ENCODE data around the gene SBK1.

The SBK1 gene

GRCh38 chr16:28310796-28311195 is 18.5 kb downstream of the SBK1 start:
- H3K56ac ChIP-seq (ENCODE audit: low read length), result no peak overlapping the region
- no peak overlapping the region for H3K23ac ChIP-seq (ENCODE audit: low read length)

GRCh38 chr16:28311413-28311812 is 19.1 kb downstream of the SBK1 start:
- Histone ChIP-seq H3K56ac (ENCODE audit: low read length) (no peak overlapping the region), H4K8ac (ENCODE audit: low read depth, low read length) (no peak overlapping the region), H3K27me3 (ENCODE audit: insufficient read depth, low read length, poor library complexity) (no peaks in the 10 kb centered on the region), H3K27ac (ENCODE audit: low read depth, low read length) (no peak overlapping the region), H2AK5ac (ENCODE audit: low read length) (no peak overlapping the region), H3K9ac (ENCODE audit: low read length) (no peak overlapping the region), H3K79me2 (ENCODE audit: control insufficient read depth, insufficient read depth, low read length) (peaks cover 2% of the 10 kb centered on the region), H3K23ac (ENCODE audit: low read length) (no peak overlapping the region), H2BK5ac (ENCODE audit: low read length) (no peak overlapping the region), H3K4ac (ENCODE audit: low read depth, low read length) (no peak overlapping the region), H3K36me3 (ENCODE audit: control insufficient read depth, insufficient read depth, low read length) (no peaks in the 10 kb centered on the region), H3K4me1 (ENCODE audit: control insufficient read depth, low read depth, low read length) (no peaks in the 10 kb centered on the region), H2BK120ac (ENCODE audit: low read depth, low read length) (no peak overlapping the region), H3K4me2 (ENCODE audit: low read length) (no peak overlapping the region), H2BK15ac (replicated peaks; ENCODE audit: low read depth) (no peak overlapping the region), H3K79me1 (ENCODE audit: low read length) (peaks cover 4% of the 10 kb centered on the region), H4K5ac (ENCODE audit: low read length) (no peak overlapping the region), H3K18ac (ENCODE audit: low read length) (no peak overlapping the region), H3K4me3 (ENCODE audit: low read length) (no peak overlapping the region)
- no peak for DNase-seq
- no CpG with 5 or more reads among the region's 4 CpGs for WGBS (ENCODE audit: extremely low coverage, insufficient coverage, low lambda C conversion rate)

More at GRCh38 chr16:28310796-28311195, 18.5 kb downstream of the SBK1 start:
- WGBS (ENCODE audit: extremely low coverage, insufficient coverage, low lambda C conversion rate), result no CpG with 5 or more reads among the region's 11 CpGs
- no peak overlapping the region for H2BK15ac ChIP-seq (replicated peaks; ENCODE audit: low read depth)
- no peak overlapping the region for H2AK5ac ChIP-seq (ENCODE audit: low read length)
- peaks cover 6% of the 10 kb centered on the region for H3K79me1 ChIP-seq (ENCODE audit: low read length)
- no peak overlapping the region for H3K18ac ChIP-seq (ENCODE audit: low read length)
- no peak overlapping the region for H4K5ac ChIP-seq (ENCODE audit: low read length)
- peaks cover 2% of the 10 kb centered on the region for H3K79me2 ChIP-seq (ENCODE audit: control insufficient read depth, insufficient read depth, low read length)
- no peak overlapping the region for H2BK5ac ChIP-seq (ENCODE audit: low read length)
- H3K4me2 ChIP-seq (ENCODE audit: low read length), result no peak overlapping the region
- no peaks in the 10 kb centered on the region for H3K27me3 ChIP-seq (ENCODE audit: insufficient read depth, low read length, poor library complexity)
- no peak overlapping the region for H3K27ac ChIP-seq (ENCODE audit: low read depth, low read length)
- H3K9ac ChIP-seq (ENCODE audit: low read length), result no peak overlapping the region
- no peaks in the 10 kb centered on the region for H3K36me3 ChIP-seq (ENCODE audit: control insufficient read depth, insufficient read depth, low read length)
- H2BK120ac ChIP-seq (ENCODE audit: low read depth, low read length), result no peak overlapping the region
- H3K4me3 ChIP-seq (ENCODE audit: low read length), result no peak overlapping the region
- no peak for DNase-seq
- H3K4me1 ChIP-seq (ENCODE audit: control insufficient read depth, low read depth, low read length), result no peaks in the 10 kb centered on the region
- no peak overlapping the region for H3K4ac ChIP-seq (ENCODE audit: low read depth, low read length)
- H4K8ac ChIP-seq (ENCODE audit: low read depth, low read length), result no peak overlapping the region

GRCh38 chr16:28311913-28312312 is 19.6 kb downstream of the SBK1 start:
- Histone ChIP-seq H3K4me3 (ENCODE audit: low read length) (no peak overlapping the region), H4K5ac (ENCODE audit: low read length) (no peak overlapping the region), H3K4me2 (ENCODE audit: low read length) (no peak overlapping the region), H3K4ac (ENCODE audit: low read depth, low read length) (no peak overlapping the region), H3K56ac (ENCODE audit: low read length) (no peak overlapping the region), H2BK15ac (replicated peaks; ENCODE audit: low read depth) (no peak overlapping the region), H3K79me1 (ENCODE audit: low read length) (peaks cover 4% of the 10 kb centered on the region), H3K27me3 (ENCODE audit: insufficient read depth, low read length, poor library complexity) (no peaks in the 10 kb centered on the region), H3K27ac (ENCODE audit: low read depth, low read length) (no peak overlapping the region), H3K23ac (ENCODE audit: low read length) (no peak overlapping the region), H3K79me2 (ENCODE audit: control insufficient read depth, insufficient read depth, low read length) (peaks cover 2% of the 10 kb centered on the region), H2BK5ac (ENCODE audit: low read length) (no peak overlapping the region), H2AK5ac (ENCODE audit: low read length) (no peak overlapping the region), H3K36me3 (ENCODE audit: control insufficient read depth, insufficient read depth, low read length) (no peaks in the 10 kb centered on the region), H3K4me1 (ENCODE audit: control insufficient read depth, low read depth, low read length) (no peaks in the 10 kb centered on the region), H4K8ac (ENCODE audit: low read depth, low read length) (no peak overlapping the region), H3K18ac (ENCODE audit: low read length) (no peak overlapping the region), H3K9ac (ENCODE audit: low read length) (no peak overlapping the region), H2BK120ac (ENCODE audit: low read depth, low read length) (no peak overlapping the region)
- DNase-seq, result no peak
- WGBS (ENCODE audit: extremely low coverage, insufficient coverage, low lambda C conversion rate), result no CpG with 5 or more reads among the region's 14 CpGs

GRCh38 chr16:28312327-28312726 is 20.0 kb downstream of the SBK1 start:
- Histone ChIP-seq H3K56ac (ENCODE audit: low read length) (no peak overlapping the region), H3K36me3 (ENCODE audit: control insufficient read depth, insufficient read depth, low read length) (no peaks in the 10 kb centered on the region)

GRCh38 chr16:28313587-28313986 is 21.3 kb downstream of the SBK1 start:
- Histone ChIP-seq H2BK15ac (replicated peaks; ENCODE audit: low read depth) (no peak overlapping the region), H3K56ac (ENCODE audit: low read length) (no peak overlapping the region), H2BK5ac (ENCODE audit: low read length) (no peak overlapping the region), H3K27me3 (ENCODE audit: insufficient read depth, low read length, poor library complexity) (no peaks in the 10 kb centered on the region), H3K4me1 (ENCODE audit: control insufficient read depth, low read depth, low read length) (no peaks in the 10 kb centered on the region), H4K5ac (ENCODE audit: low read length) (no peak overlapping the region), H3K4me2 (ENCODE audit: low read length) (no peak overlapping the region), H3K4me3 (ENCODE audit: low read length) (no peak overlapping the region), H3K9ac (ENCODE audit: low read length) (no peak overlapping the region), H3K79me2 (ENCODE audit: control insufficient read depth, insufficient read depth, low read length) (no peaks in the 10 kb centered on the region), H3K27ac (ENCODE audit: low read depth, low read length) (no peak overlapping the region), H2BK120ac (ENCODE audit: low read depth, low read length) (no peak overlapping the region), H3K36me3 (ENCODE audit: control insufficient read depth, insufficient read depth, low read length) (no peaks in the 10 kb centered on the region), H3K79me1 (ENCODE audit: low read length) (peaks cover 4% of the 10 kb centered on the region), H3K4ac (ENCODE audit: low read depth, low read length) (no peak overlapping the region), H3K23ac (ENCODE audit: low read length) (no peak overlapping the region), H3K18ac (ENCODE audit: low read length) (no peak overlapping the region), H2AK5ac (ENCODE audit: low read length) (no peak overlapping the region), H4K8ac (ENCODE audit: low read depth, low read length) (no peak overlapping the region)
- DNase-seq, result no peak
- WGBS (ENCODE audit: extremely low coverage, insufficient coverage, low lambda C conversion rate), result no CpG with 5 or more reads among the region's 11 CpGs

More at GRCh38 chr16:28312327-28312726, 20.0 kb downstream of the SBK1 start:
- H2BK15ac ChIP-seq (replicated peaks; ENCODE audit: low read depth), result no peak overlapping the region
- H3K79me2 ChIP-seq (ENCODE audit: control insufficient read depth, insufficient read depth, low read length), result no peaks in the 10 kb centered on the region
- no peaks in the 10 kb centered on the region for H3K4me1 ChIP-seq (ENCODE audit: control insufficient read depth, low read depth, low read length)
- no peak overlapping the region for H3K4me3 ChIP-seq (ENCODE audit: low read length)
- H3K27ac ChIP-seq (ENCODE audit: low read depth, low read length), result no peak overlapping the region
- H3K79me1 ChIP-seq (ENCODE audit: low read length), result peaks cover 4% of the 10 kb centered on the region
- H2AK5ac ChIP-seq (ENCODE audit: low read length), result no peak overlapping the region
- H3K4me2 ChIP-seq (ENCODE audit: low read length), result no peak overlapping the region
- no peak overlapping the region for H4K8ac ChIP-seq (ENCODE audit: low read depth, low read length)
- DNase-seq, result no peak
- no peak overlapping the region for H3K18ac ChIP-seq (ENCODE audit: low read length)
- H2BK5ac ChIP-seq (ENCODE audit: low read length), result no peak overlapping the region
- H3K4ac ChIP-seq (ENCODE audit: low read depth, low read length), result no peak overlapping the region
- H3K9ac ChIP-seq (ENCODE audit: low read length), result no peak overlapping the region
- H3K23ac ChIP-seq (ENCODE audit: low read length), result no peak overlapping the region
- no CpG with 5 or more reads among the region's 10 CpGs for WGBS (ENCODE audit: extremely low coverage, insufficient coverage, low lambda C conversion rate)
- no peak overlapping the region for H2BK120ac ChIP-seq (ENCODE audit: low read depth, low read length)
- H3K27me3 ChIP-seq (ENCODE audit: insufficient read depth, low read length, poor library complexity), result no peaks in the 10 kb centered on the region
- no peak overlapping the region for H4K5ac ChIP-seq (ENCODE audit: low read length)

- Histone ChIP-seq H3K56ac (ENCODE audit: low read length) (no peak overlapping the region), H2AK5ac (ENCODE audit: low read length) (no peak overlapping the region), H3K4me1 (ENCODE audit: control insufficient read depth, low read depth, low read length) (no peaks in the 10 kb centered on the region), H3K9ac (ENCODE audit: low read length) (no peak overlapping the region), H3K27me3 (ENCODE audit: insufficient read depth, low read length, poor library complexity) (no peaks in the 10 kb centered on the region), H3K4me2 (ENCODE audit: low read length) (no peak overlapping the region), H3K27ac (ENCODE audit: low read depth, low read length) (no peak overlapping the region), H3K4ac (ENCODE audit: low read depth, low read length) (no peak overlapping the region), H4K5ac (ENCODE audit: low read length) (no peak overlapping the region), H3K18ac (ENCODE audit: low read length) (no peak overlapping the region), H3K4me3 (ENCODE audit: low read length) (no peak overlapping the region), H3K79me2 (ENCODE audit: control insufficient read depth, insufficient read depth, low read length) (no peaks in the 10 kb centered on the region), H2BK5ac (ENCODE audit: low read length) (no peak overlapping the region), H2BK15ac (replicated peaks; ENCODE audit: low read depth) (no peak overlapping the region), H3K36me3 (ENCODE audit: control insufficient read depth, insufficient read depth, low read length) (no peaks in the 10 kb centered on the region), H3K79me1 (ENCODE audit: low read length) (peaks cover 2% of the 10 kb centered on the region), H2BK120ac (ENCODE audit: low read depth, low read length) (no peak overlapping the region), H4K8ac (ENCODE audit: low read depth, low read length) (no peak overlapping the region), H3K23ac (ENCODE audit: low read length) (no peak overlapping the region)
- DNase-seq, result no peak
- WGBS (ENCODE audit: extremely low coverage, insufficient coverage, low lambda C conversion rate), result no CpG with 5 or more reads among the region's 6 CpGs
These were observed 23.7 kb downstream of the SBK1 start for GRCh38 chr16:28316054-28316453.

All from mesendoderm (in vitro differentiated cells).